PC-3 (cell line): ENCODE measurements around the gene RERE. TPM values are rescaled to one million over a fixed set of nuclear protein-coding genes. Genes with fewer than 3 reads are reported as not detected.

ENCODE experiments used
- ATAC-seq: fragments of 200-7000 bp; cut with Tn5 transposase; 2 replicates; pipeline ENCODE4 v1.9.1; 2020; ENCODE audit warnings: mild to moderate bottlenecking, moderate library complexity
- BruUV-seq: library from RNA; stranded (reverse); fragments of 400-500 nt; replicated peaks from 2 replicates; lab custom pipeline; 2021; lab: Mats Ljungman, UMichigan
- CTCF ChIA-PET: fragments of 300-600 bp; sonication (Branson Sonifier 250); formaldehyde crosslinking; loops from one replicate; lab custom pipeline; 2022; ENCODE audit warnings: antibody characterized with exemption; lab: Charles Lee
- POLR2A ChIA-PET: fragments of 300-600 bp; sonication (Branson Sonifier 250); formaldehyde crosslinking; loops from one replicate; lab custom pipeline; 2022; ENCODE audit warnings: antibody characterized with exemption; ENCODE audit not compliant: unreplicated experiment; lab: Charles Lee
- DNase-seq: peaks from one replicate; pipeline ENCODE4 v3.0.0-alpha.2; 2015
- H2AFZ ChIP-seq: fragments of 300-600 bp; sonication (generic); 2 replicates; pipeline ENCODE4 v1.6.0; 2016; ENCODE audit warnings: antibody characterized with exemption, low read length
- H3F3A ChIP-seq: fragments of 300-600 bp; sonication (generic); one replicate; pipeline ENCODE4 v1.6.0; 2017; ENCODE audit warnings: antibody characterized with exemption, low read length, control low read depth, mild to moderate bottlenecking; ENCODE audit not compliant: unreplicated experiment
- H3K27ac ChIP-seq: fragments of 300-600 bp; sonication (generic); 2 replicates; pipeline ENCODE4 v1.5.1; 2016; ENCODE audit warnings: mild to moderate bottlenecking, low read length
- H3K27me3 ChIP-seq: fragments of 300-600 bp; sonication (generic); 2 replicates; pipeline ENCODE4 v1.6.1; 2016; ENCODE audit warnings: low read length, mixed read lengths
- H3K36me3 ChIP-seq: fragments of 300-600 bp; sonication (generic); 2 replicates; pipeline ENCODE4 v1.6.1; 2016; ENCODE audit warnings: low read depth, mixed run types, low read length, mixed read lengths
- H3K4me1 ChIP-seq: fragments of 300-600 bp; sonication (generic); 2 replicates; pipeline ENCODE4 v1.5.1; 2016; ENCODE audit warnings: low read length; ENCODE audit not compliant: insufficient read depth
- H3K4me2 ChIP-seq: fragments of 300-600 bp; sonication (generic); 2 replicates; pipeline ENCODE4 v1.6.0; 2016; ENCODE audit warnings: low read length
- H3K4me3 ChIP-seq: fragments of 300-600 bp; sonication (generic); 2 replicates; pipeline ENCODE4 v1.5.1; 2016; ENCODE audit warnings: mild to moderate bottlenecking, low read length, mixed read lengths
- H3K79me2 ChIP-seq: fragments of 300-600 bp; sonication (generic); 2 replicates; pipeline ENCODE4 v1.6.1; 2017; ENCODE audit warnings: low read length, mixed read lengths
- H3K9ac ChIP-seq: fragments of 300-600 bp; sonication (generic); 2 replicates; pipeline ENCODE4 v1.6.0; 2016; ENCODE audit warnings: mild to moderate bottlenecking, low read length
- H3K9me2 ChIP-seq: fragments of 300-600 bp; sonication (generic); replicated peaks from 2 replicates; pipeline ENCODE4 v1.6.1; 2016; ENCODE audit warnings: mixed run types, low read length, mixed read lengths
- H3K9me3 ChIP-seq: fragments of 300-600 bp; sonication (generic); 2 replicates; pipeline ENCODE4 v1.6.1; 2016; ENCODE audit warnings: low read length, mixed read lengths
- H4K20me1 ChIP-seq: fragments of 300-600 bp; sonication (generic); 2 replicates; pipeline ENCODE4 v1.6.1; 2016; ENCODE audit warnings: low read length, mixed read lengths
- EZH2 ChIP-seq: fragments of 300-600 bp; sonication (generic); IDR thresholded peaks from one replicate; pipeline ENCODE4 v1.6.1; 2017; ENCODE audit warnings: antibody characterized with exemption, mild to moderate bottlenecking, low read length; ENCODE audit not compliant: unreplicated experiment
- EZH2phosphoT487 ChIP-seq: fragments of 300-600 bp; sonication (generic); IDR thresholded peaks from 2 replicates; pipeline ENCODE4 v1.6.1; 2018; ENCODE audit warnings: mild to moderate bottlenecking, antibody characterized with exemption, low read length, borderline replicate concordance
- intact Hi-C: fragments of 100-400 bp; cut with micrococcal nuclease; formaldehyde crosslinking; loops from 2 replicates; pipeline ENCODE4 v1.9.0; 2023
- total RNA-seq: library from RNA; depleted of rRNA; stranded (reverse); fragments of >200 nt; gene quantifications from 2 replicates; pipeline ENCODE4 v1.2.3, GENCODE V29; 2014
- TF ChIP-seq, protein P1 (sequence below): fragments of 300-600 bp; sonication (generic); conservative IDR thresholded peaks from 2 replicates; pipeline ENCODE4 v1.5.1; 2017; ENCODE audit warnings: antibody characterized with exemption, low read depth, mild to moderate bottlenecking, low read length

The RERE gene
- total RNA-seq, 1 experiment from 2014 or later: 24.2 TPM

DNA sequence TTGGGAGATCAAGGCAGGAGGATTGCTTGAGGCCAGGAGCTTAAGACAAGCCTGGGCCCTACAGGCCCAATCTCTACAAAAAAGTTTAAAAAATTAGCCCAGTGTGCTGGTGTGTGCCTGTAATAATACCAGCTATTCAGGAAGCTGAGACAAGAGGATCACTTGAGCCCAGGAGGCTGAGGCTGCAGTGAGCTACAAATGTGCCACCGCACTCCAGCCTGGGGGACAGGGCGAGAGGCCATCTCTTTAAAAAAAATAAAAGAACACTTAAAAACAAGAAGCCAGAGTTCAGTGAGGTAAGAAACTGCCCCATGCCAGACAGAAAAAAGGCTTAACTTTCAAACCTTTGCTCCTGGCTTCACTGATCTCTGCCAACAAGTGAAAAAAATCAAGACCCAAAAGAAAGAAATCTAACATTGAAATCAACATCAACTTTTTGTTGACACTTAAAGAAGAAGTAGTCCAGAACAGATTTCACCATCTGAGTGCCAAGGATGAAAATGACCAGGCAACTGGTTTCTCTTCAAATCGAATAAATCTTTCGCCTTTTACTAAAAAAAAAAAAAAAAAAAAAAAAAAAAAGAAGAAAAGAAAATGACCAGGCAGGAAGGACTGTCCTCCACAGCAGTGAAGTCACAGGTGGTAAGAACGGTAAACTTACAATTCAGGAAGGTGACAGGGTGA lies 448.3 kb downstream of the RERE start:
- DNase-seq (no peak), ATAC-seq (no peak)
- ChIA-PET POLR2A (no interaction called here), CTCF (no interaction called here)
- intact Hi-C loops: no loop called here
- TF ChIP-seq, protein P1, sequence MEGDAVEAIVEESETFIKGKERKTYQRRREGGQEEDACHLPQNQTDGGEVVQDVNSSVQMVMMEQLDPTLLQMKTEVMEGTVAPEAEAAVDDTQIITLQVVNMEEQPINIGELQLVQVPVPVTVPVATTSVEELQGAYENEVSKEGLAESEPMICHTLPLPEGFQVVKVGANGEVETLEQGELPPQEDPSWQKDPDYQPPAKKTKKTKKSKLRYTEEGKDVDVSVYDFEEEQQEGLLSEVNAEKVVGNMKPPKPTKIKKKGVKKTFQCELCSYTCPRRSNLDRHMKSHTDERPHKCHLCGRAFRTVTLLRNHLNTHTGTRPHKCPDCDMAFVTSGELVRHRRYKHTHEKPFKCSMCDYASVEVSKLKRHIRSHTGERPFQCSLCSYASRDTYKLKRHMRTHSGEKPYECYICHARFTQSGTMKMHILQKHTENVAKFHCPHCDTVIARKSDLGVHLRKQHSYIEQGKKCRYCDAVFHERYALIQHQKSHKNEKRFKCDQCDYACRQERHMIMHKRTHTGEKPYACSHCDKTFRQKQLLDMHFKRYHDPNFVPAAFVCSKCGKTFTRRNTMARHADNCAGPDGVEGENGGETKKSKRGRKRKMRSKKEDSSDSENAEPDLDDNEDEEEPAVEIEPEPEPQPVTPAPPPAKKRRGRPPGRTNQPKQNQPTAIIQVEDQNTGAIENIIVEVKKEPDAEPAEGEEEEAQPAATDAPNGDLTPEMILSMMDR: no peak
- TF ChIP-seq EZH2phosphoT487 (no peak), EZH2 (no peak)
- Histone ChIP-seq H3K36me3 (peaks cover 8% of the 10 kb centered on the region; the same call in 1 of the 2 replicates), H2AFZ (no peak overlapping the region), H3F3A (no peaks in the 10 kb centered on the region), H3K27ac (no peak overlapping the region), H3K79me2 (no peaks in the 10 kb centered on the region), H3K4me1 (peaks cover 9% of the 10 kb centered on the region), H3K9me3 (no peaks in the 10 kb centered on the region), H3K4me2 (no peak overlapping the region), H3K9me2 (no peaks in the 10 kb centered on the region), H3K27me3 (no peaks in the 10 kb centered on the region), H3K4me3 (no peak overlapping the region), H4K20me1 (no peaks in the 10 kb centered on the region), H3K9ac (no peak overlapping the region)
- BruUV-seq: no TSS peak

DNA sequence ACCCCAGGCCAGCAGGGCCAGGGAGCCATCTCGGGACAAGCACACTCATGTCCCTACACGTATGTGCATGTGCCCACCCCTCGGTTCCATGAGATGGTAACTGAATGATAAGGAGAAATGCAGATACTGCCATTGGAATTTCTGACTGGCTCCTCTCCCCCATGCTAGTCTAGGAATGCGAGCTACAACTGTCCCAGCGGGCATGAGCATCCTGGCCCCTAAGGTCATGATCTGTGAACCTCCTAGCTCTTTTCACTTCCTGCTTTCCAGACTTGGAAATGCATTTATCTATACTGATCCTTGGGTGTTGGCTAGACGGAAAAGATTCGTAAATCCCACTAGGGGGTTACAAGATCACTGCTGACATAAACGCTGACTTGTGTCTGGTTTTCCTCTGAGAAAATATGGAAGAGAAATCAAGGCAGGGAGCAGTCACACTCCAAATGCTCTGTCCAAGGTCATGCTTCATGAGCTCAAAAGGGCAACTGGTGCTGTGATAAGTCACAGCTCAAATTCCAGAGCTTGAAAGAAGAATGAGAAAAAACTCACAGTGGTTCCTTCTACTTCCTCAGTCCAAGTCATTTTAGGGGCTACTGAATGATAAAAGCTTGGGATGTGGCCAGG lies 449.8 kb downstream of the RERE start:
- H2AFZ ChIP-seq: no peak overlapping the region
- no peak overlapping the region for H3K27ac ChIP-seq
- no peak overlapping the region for H3K9ac ChIP-seq
- H3K9me2 ChIP-seq: no peaks in the 10 kb centered on the region
- no peak overlapping the region for H3K4me3 ChIP-seq
- no peaks in the 10 kb centered on the region for H3K27me3 ChIP-seq
- no peaks in the 10 kb centered on the region for H3K4me1 ChIP-seq
- H3K79me2 ChIP-seq: no peaks in the 10 kb centered on the region
- TF ChIP-seq EZH2 (no peak), EZH2phosphoT487 (no peak)
- TF ChIP-seq, protein P1: no peak
- no peaks in the 10 kb centered on the region for H4K20me1 ChIP-seq
- ChIA-PET POLR2A (no interaction called here), CTCF (no interaction called here)
- no peak for ATAC-seq
- H3K9me3 ChIP-seq: no peaks in the 10 kb centered on the region
- H3F3A ChIP-seq: no peaks in the 10 kb centered on the region
- peaks cover 11% of the 10 kb centered on the region; the same call in 1 of the 2 replicates for H3K36me3 ChIP-seq
- intact Hi-C loops: no loop called here
- BruUV-seq: no TSS peak
- no peak overlapping the region for H3K4me2 ChIP-seq
- no peak for DNase-seq
